Cerebellar nuclear complex (tissue), 1 donor: Measurements from ENCODE around the gene COMMD1.
"Not testable (repeated sequence)": the region's sequence is repeated elsewhere in the genome, so short reads cannot be mapped to it uniquely, and the experiment has no call there.

Experiments used
- DNase-seq, 2 experiments: peaks; one replicate each; lab custom pipeline; 2025; lab: John Stamatoyannopoulos, UW

COMMD1 gene

DNA sequence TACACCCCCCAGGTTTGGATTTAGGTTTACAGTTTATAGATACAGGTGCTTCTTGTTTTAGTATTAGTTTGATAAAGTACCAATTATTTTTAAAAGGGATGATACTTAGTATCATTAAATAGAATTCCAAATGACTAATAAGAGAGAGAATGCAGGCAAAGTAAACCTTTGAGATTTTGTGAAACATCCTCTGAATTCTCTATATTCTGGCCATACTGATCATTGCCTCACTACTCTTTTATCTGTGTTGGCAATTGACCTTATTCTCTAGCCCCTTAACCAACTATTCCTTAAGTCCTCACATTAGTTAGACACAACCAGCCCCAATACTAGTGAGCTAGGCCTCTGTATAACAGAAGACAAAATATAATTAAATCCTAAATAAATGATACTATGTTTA is 125.4 kb downstream of the COMMD1 start:
- DNase-seq = no peak

DNA sequence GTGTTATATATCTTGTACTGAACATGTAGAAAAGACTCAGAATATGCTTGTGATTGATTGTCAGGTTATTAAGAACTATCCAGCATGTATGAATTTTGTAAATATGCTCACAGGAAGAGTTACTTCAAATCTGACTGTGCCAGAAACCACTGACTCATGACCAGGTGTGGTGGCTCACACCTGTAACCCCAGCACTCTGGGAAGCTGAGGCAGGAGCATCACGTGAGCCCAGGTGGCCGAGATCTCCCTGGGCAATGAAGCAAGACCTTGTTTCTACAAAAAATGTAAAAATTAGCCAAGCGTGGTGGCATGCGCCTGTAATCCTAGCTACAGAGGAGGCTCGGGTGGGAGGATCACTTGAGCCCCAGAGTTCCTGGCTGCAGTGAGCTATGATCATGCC is 126.6 kb downstream of the COMMD1 start:
- no peak for DNase-seq

GRCh38 chr2:62034715-62035114 is 129.2 kb downstream of the COMMD1 start:
- DNase-seq = no peak

GRCh38 chr2:62036229-62036628 is 130.8 kb downstream of the COMMD1 start:
- DNase-seq = no peak

DNA sequence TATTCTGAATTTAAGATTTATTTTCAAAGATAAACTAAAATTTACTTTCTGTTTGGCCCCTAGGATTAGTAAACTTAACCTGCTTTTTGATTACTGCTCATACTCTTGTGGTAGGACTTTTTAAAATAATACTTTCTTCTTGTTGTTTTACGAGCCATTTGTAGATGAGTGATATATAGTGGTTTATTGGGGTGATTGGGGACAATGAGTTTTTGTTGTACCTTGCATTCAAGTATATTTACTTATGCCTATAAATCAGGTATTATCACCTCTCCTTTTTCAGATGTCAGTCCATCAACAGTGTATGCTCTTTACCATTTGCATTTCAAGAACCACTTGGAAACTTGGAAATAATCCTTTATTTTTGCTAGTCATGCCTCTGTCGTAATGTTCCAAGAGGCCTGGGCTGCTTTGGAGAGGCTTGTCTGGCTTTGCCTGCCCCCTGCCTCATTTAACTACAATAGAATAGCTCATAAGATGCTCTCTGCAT is 131.3 kb downstream of the COMMD1 start:
- no peak for DNase-seq

DNA sequence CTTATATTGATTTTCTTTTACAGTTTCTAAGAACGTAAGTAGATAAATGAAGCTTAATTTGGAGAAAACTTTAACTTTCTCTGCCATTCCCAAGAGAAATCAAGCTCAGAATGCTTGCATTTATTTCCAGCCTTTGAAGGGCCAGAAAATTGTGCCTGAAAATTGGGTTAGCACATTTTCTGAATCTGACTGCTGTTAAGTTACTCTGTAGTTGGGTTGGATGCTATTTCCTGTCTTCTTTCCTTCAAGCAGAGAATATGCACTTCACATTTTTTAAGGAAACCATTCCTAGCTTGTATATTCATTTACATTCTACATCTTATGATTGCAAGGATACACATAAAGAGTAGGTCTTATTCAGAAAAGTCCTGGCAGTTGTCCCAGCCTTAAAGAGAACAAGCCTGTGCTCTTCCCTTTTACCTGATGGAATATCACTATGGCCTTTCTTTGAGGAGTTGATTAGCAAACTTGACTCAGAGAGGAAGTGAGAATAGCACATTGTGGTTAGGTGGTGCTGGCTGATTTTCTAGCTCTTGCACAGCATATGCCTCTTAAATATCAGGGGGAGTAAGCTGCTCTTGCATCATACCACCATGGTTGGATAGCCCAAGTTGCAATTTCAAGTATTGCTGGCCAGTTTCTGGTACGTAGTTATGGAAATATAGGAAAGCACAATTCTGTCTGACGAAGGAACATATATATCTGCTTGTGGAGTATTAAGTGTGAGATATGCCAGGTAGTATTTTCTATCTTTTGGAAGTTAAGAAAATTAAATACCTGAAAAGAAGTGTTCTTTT is 133.7 kb downstream of the COMMD1 start:
- no peak for DNase-seq

DNA sequence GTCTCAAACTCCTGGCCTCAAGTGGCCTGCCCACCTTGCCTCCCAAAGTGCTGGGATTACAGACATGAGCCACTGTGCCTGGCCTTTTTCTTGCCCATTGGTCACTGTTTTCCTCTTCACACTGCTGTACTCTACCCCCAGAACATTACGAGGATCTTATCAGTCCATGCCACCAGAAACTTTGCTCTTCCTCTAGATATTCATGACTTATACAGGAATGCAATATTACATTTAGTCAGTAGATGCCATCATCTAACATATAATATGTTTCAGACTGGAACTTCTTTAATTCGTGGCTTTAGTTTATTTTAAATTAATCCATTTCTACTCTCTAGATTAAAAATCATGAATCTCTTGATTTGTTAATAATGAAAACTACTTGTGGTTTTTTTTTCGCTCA is 135.5 kb downstream of the COMMD1 start:
- DNase-seq = no peak

- not testable (repeated sequence) for DNase-seq
These were observed 136.4 kb downstream of the COMMD1 start for GRCh38 chr2:62041701-62042385.

- no peak for DNase-seq
These were observed 136.9 kb downstream of the COMMD1 start for GRCh38 chr2:62042400-62042799.

GRCh38 chr2:62042944-62043343 is 137.5 kb downstream of the COMMD1 start:
- DNase-seq = no peak

GRCh38 chr2:62045017-62045543 is 139.6 kb downstream of the COMMD1 start:
- no peak for DNase-seq

GRCh38 chr2:62046141-62046540 is 140.7 kb downstream of the COMMD1 start:
- DNase-seq = no peak

DNA sequence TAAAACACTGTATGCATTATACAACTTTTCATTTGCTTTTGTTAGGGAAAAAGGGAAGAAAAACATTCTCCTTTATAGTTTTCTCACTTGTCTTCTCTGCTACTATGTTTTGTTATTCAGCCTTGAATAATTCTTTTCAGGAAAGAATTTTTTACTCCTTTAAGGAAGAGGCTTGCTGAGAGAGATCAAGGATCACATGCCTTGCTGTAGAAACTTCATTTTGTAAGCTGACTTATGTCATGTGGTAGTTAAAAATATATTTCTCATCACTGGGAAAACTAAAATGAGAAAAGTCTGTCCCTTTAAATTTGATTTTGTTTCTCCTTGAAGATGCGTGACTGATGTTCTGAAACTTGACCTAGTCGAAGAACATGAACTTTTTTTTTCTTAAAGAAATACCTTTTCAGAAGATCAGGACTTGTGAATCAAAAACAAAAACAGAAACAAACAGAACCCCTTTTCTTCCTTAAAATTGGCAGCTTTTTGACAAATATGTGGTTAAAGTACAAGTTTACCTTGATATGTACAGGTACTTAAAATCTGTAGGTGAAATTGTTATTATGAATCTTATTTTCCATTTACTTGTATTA is 145.1 kb downstream of the COMMD1 start:
- DNase-seq = no peak

DNA sequence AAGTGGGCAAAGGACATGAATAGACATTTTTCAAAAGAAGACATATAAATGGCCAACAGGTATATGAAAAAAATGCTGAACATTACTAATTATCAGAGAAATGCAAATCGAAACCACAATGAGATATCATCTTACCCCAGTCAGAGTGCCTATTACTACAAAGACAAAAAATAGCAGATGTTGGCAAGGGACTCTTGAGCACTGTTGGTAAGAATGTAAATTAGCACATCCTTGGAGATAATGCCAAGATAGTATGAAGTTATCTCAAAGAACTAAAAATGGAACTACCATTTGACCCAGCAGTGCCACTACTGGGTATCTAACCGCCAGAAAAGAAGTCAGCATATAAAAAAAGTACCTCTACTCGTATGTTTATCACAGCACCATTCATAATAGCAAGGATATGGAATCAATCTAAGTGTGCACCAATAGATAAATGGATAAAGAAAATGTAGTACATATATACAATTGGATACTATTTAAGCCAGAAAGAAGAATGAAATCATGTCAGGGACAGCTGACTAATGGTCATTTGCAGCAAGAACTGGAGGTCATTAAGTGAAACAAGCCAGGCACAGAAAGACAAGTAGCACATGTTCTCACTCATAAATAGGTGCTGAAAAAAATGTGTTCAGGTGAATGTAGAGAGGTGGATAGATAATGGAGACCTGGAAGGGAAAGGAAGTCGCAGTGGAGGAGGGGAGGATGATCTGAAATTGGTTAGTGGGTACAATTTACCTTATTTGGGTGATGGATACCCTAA is 148.7 kb downstream of the COMMD1 start:
- DNase-seq = no peak

DNA sequence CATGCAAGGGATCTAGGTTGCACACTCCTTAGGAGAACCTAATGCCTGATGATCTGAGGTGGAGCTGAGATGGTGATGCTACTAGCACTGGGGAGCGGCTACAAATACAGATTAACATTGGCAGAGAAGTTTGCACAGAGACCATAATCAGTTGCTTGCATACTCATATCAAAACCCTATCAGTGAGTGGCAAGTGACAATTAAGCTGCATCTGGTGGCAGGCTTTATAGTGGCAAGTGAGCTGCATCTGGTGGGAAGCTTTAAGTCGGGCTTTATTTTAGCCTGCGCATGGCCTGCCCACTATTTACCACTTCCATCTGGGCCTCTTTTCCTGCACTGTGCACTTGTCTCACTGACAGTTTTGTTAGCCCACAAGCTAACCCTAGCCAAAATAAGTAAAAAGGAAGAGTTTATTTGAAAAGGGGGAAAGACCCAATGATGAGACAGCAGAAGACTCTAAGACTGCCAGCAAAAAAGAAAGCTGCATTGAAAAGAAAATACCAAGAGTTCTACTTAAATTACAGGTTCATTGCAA is 149.5 kb downstream of the COMMD1 start:
- no peak for DNase-seq

GRCh38 chr2:62055724-62056336 is 150.4 kb downstream of the COMMD1 start:
- no peak for DNase-seq

DNA sequence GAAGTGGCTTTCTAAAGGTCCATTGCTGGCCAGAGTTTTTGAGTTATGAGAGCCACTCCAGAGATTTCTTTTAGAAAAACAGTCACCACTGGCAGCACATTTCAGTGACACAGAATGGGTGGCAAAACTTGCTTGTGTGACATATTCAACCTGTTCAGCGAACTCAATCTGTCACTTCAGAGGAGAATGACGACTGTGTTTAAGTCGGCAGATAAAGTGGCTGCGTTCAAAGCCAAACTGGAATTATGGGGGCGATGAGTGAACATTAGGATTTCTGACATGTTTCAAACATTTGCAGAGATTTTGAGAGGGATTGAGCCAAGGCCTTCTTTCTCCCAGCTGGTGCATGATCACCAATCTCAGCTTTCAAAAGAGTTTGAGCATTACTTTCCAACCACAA is 150.9 kb downstream of the COMMD1 start:
- no peak for DNase-seq

GRCh38 chr2:62065243-62065642 is 159.8 kb downstream of the COMMD1 start:
- DNase-seq = no peak

DNA sequence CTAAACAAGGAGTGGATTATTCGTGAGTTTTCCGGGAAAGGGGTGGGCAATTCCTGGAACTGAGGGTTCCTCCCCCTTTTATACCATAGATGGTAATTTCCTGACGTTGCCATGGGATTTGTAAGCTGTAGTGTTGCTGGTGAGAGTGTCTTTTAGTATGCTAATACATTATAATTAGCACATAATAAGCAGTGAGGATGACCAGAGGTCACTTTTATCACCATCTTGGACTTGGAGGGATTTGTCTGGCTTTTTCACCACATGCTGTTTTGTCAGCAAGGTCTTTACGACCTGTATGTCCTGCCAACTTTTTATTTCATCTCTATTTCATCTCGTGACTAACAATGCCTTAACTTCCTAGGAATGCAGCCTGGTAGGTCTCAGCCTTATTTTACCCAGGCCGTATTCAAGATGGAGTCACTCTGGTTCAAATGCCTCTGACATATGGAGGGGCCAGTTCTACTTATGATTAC is 165.7 kb downstream of the COMMD1 start:
- DNase-seq = no peak

- DNase-seq = no peak
These were observed 166.5 kb downstream of the COMMD1 start for GRCh38 chr2:62071760-62072680.
